ENCODE results near the gene AFMID. TPM values are rescaled to one million over a fixed set of nuclear protein-coding genes. Genes with fewer than 3 reads are reported as not detected.

Gene AFMID
- total and polyA plus RNA-seq, 2 of the 13 experiments (the other 11 are each of a cell fraction or from before 2014, with no cell fraction given): 249 to 270 TPM

- TF ChIP-seq KIAA2018 (CRISPR knock-in tag; IDR thresholded peaks at IDR 0.05; ENCODE audit: borderline replicate concordance): no peak
- TF ChIP-seq SNAPC2 (CRISPR knock-in tag; IDR thresholded peaks at IDR 0.05): no peak
- no peak for TF ChIP-seq ZBTB7B (CRISPR knock-in tag; IDR thresholded peaks at IDR 0.05)
- no peak for TF ChIP-seq PPARG (CRISPR knock-in tag; conservative IDR thresholded peaks at IDR 0.05)
- no peak for TF ChIP-seq ZNF891 (CRISPR knock-in tag; IDR thresholded peaks at IDR 0.05)
- 0 out of 2 replicates have a peak, but pooled peaks have one; percentile 34 for TF ChIP-seq ZNF263 (CRISPR knock-in tag; IDR thresholded peaks at IDR 0.05)
- TF ChIP-seq AHR (CRISPR knock-in tag; IDR thresholded peaks at IDR 0.05): no peak
- no peak for TF ChIP-seq ZNF577 (CRISPR knock-in tag; IDR thresholded peaks at IDR 0.05; ENCODE audit: borderline replicate concordance, low read depth)
- TF ChIP-seq RNF2 (conservative IDR thresholded peaks at IDR 0.05; ENCODE audit: low read depth): no peak
- TF ChIP-seq ZNF768 (CRISPR knock-in tag; IDR thresholded peaks at IDR 0.05): no peak
- no peak for TF ChIP-seq ZNF12 (CRISPR knock-in tag; IDR thresholded peaks at IDR 0.05)
- no peak for TF ChIP-seq HNRNPH1 (optimal IDR thresholded peaks at IDR 0.05; ENCODE audit: low read depth, low read length)
- 0 out of 2 replicates have a peak, but pooled peaks have one; percentile 30 for TF ChIP-seq ZNF687 (CRISPR knock-in tag; IDR thresholded peaks at IDR 0.05)
- no peak for TF ChIP-seq POLR2A (IDR thresholded peaks at IDR 0.05; ENCODE audit: insufficient read depth in 1 of 2, low read depth in 2 of 2, low read length in 2 of 2)
- no peak for TF ChIP-seq RBM39 (IDR thresholded peaks at IDR 0.05; ENCODE audit: low read depth, low read length, poor library complexity, severe bottlenecking)
- TF ChIP-seq MYC (CRISPR knock-in tag; IDR thresholded peaks at IDR 0.05; ENCODE audit: borderline replicate concordance): peak; percentile 14; the same call in 1 of the 2 replicates
These were observed 62.1 kb downstream of the AFMID start (continued) for GRCh38 chr17:78249074-78249817.

All from HepG2 (cell line).